Neural cell (in vitro differentiated cells): ENCODE measurements around the gene ANXA5. TPM values are rescaled to one million over a fixed set of nuclear protein-coding genes. Genes with fewer than 3 reads are reported as not detected.

Source experiments
- H2AFZ ChIP-seq: fragments of 200-600, 300-800 bp; sonication (generic), shearing (Covaris generic); 2 replicates; pipeline ENCODE4 v1.6.0; 2014; ENCODE audit warnings: low read depth, mild to moderate bottlenecking, antibody characterized with exemption, low read length, moderate library complexity
- H3F3A ChIP-seq: fragments of 200-600 bp; shearing (Covaris generic); 2 replicates; pipeline ENCODE4 v1.6.1; 2016; ENCODE audit warnings: mild to moderate bottlenecking, moderate library complexity, mixed read lengths, antibody characterized with exemption, low read length; ENCODE audit not compliant: insufficient read depth, poor library complexity, severe bottlenecking
- H3K27ac ChIP-seq: fragments of 200-600, 300-800 bp; sonication (generic), shearing (Covaris generic); 2 replicates; pipeline ENCODE4 v1.5.1; 2014; ENCODE audit warnings: mild to moderate bottlenecking, low read length, moderate library complexity
- H3K27me3 ChIP-seq: fragments of 300-800, 200-600 bp; sonication (generic), shearing (Covaris generic); 2 replicates; pipeline ENCODE4 v1.6.0; 2014; ENCODE audit warnings: mild to moderate bottlenecking, low read depth, low read length, moderate library complexity; ENCODE audit not compliant: insufficient read depth
- H3K36me3 ChIP-seq: fragments of 300-800, 200-600 bp; sonication (generic), shearing (Covaris generic); 2 replicates; pipeline ENCODE4 v1.5.1; 2014; ENCODE audit warnings: mild to moderate bottlenecking, antibody characterized with exemption, low read length, moderate library complexity; ENCODE audit not compliant: insufficient read depth
- H3K4me2 ChIP-seq: fragments of 300-800, 200-600 bp; sonication (generic), shearing (Covaris generic); 2 replicates; pipeline ENCODE4 v1.6.0; 2014; ENCODE audit warnings: mild to moderate bottlenecking, low read length
- H3K4me3 ChIP-seq: fragments of 300-800, 200-600 bp; sonication (generic), shearing (Covaris generic); 2 replicates; pipeline ENCODE4 v1.5.1; 2014; ENCODE audit warnings: mild to moderate bottlenecking, low read length, moderate library complexity
- H3K79me2 ChIP-seq: fragments of 200-600 bp; shearing (Covaris generic); replicated peaks from 2 replicates; pipeline ENCODE4 v1.6.0; 2014; ENCODE audit warnings: mild to moderate bottlenecking, low read length, moderate library complexity; ENCODE audit not compliant: insufficient read depth
- H3K9ac ChIP-seq: fragments of 300-800, 200-600 bp; sonication (generic), shearing (Covaris generic); 2 replicates; pipeline ENCODE4 v1.6.1; 2016; ENCODE audit warnings: mild to moderate bottlenecking, low read length, mixed read lengths
- H3K9me2 ChIP-seq: fragments of 200-600 bp; shearing (Covaris generic); 2 replicates; pipeline ENCODE4 v1.6.1; 2016; ENCODE audit warnings: mild to moderate bottlenecking, low read length, mixed read lengths; ENCODE audit not compliant: insufficient read depth
- H3K9me3 ChIP-seq: fragments of 200-600, 300-800 bp; sonication (generic), shearing (Covaris generic); 2 replicates; pipeline ENCODE4 v1.6.1; 2016; ENCODE audit warnings: mild to moderate bottlenecking, mixed run types, low read length, moderate library complexity, mixed read lengths
- H4K20me1 ChIP-seq: fragments of 200-600 bp; shearing (Covaris generic); 2 replicates; pipeline ENCODE4 v1.6.1; 2016; ENCODE audit warnings: mild to moderate bottlenecking, mixed run types; ENCODE audit not compliant: insufficient read depth
- CTCF ChIP-seq: fragments of 450-650 bp; IDR thresholded peaks from 2 replicates; pipeline ENCODE4 v1.5.1; 2014; ENCODE audit warnings: antibody characterized with exemption, mild to moderate bottlenecking, moderate library complexity; ENCODE audit not compliant: poor library complexity, severe bottlenecking
- EP300 ChIP-seq: fragments of 450-650 bp; conservative IDR thresholded peaks from 2 replicates; pipeline ENCODE4 v1.6.1; 2014; ENCODE audit warnings: antibody characterized with exemption, mild to moderate bottlenecking, moderate library complexity; ENCODE audit not compliant: poor library complexity, severe bottlenecking
- EZH2 ChIP-seq: fragments of 200-600, 300-800 bp; shearing (Covaris generic), sonication (generic); IDR thresholded peaks from 2 replicates; pipeline ENCODE4 v1.6.1; 2014; ENCODE audit warnings: antibody characterized with exemption, low read length, borderline replicate concordance, mild to moderate bottlenecking; ENCODE audit not compliant: insufficient read depth, poor library complexity, severe bottlenecking
- MXI1 ChIP-seq: fragments of 450-650 bp; conservative IDR thresholded peaks from 2 replicates; pipeline ENCODE4 v1.6.1; 2014; ENCODE audit warnings: antibody characterized with exemption, mild to moderate bottlenecking; ENCODE audit not compliant: poor library complexity, severe bottlenecking
- POLR2AphosphoS5 ChIP-seq: IDR thresholded peaks from 2 replicates; pipeline ENCODE4 v1.6.1; 2012
- RAD21 ChIP-seq: fragments of 450-650 bp; conservative IDR thresholded peaks from 2 replicates; pipeline ENCODE4 v1.6.1; 2014; ENCODE audit warnings: antibody characterized with exemption, mild to moderate bottlenecking, moderate library complexity
- REST ChIP-seq: IDR thresholded peaks from 2 replicates; pipeline ENCODE4 v1.6.1; 2012; ENCODE audit warnings: borderline replicate concordance
- SMC3 ChIP-seq: fragments of 450-650 bp; conservative IDR thresholded peaks from 2 replicates; pipeline ENCODE4 v1.6.1; 2014; ENCODE audit warnings: antibody characterized with exemption, mild to moderate bottlenecking, moderate library complexity; ENCODE audit not compliant: poor library complexity
- TAF1 ChIP-seq: IDR thresholded peaks from 2 replicates; pipeline ENCODE4 v1.6.1; 2012; ENCODE audit warnings: low read depth
- polyA plus RNA-seq: library from polyadenylated mRNA; depleted of rRNA; stranded (reverse); fragments of >200 nt; gene quantifications from 2 replicates; pipeline ENCODE4 v1.2.3, GENCODE V29; 2014

The ANXA5 gene
- polyA plus RNA-seq, 1 donor from 2014 or later, result 8.1 TPM

DNA sequence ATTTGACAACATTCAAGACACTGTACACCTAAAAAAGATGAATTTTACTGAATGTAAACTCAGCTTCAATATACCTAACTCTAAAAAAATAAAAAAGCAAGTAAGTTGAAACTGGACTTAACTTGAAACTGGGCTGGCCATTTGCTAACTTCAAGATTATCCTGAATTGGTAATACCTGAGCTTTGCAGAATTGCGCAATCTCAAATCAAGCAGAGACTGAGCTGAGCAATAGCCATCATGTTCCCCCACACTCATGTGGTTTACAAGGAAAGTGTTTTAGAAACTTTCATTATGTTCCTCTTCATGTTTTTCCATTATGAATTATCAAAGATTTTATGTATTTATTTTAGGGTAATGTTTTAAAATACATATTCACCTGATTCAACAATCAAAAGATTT, 38.7 kb downstream of the ANXA5 start:
- no peak overlapping the region for H3K4me3 ChIP-seq
- H3K27ac ChIP-seq, result no peak overlapping the region
- H3K27me3 ChIP-seq, result no peaks in the 10 kb centered on the region
- no peak overlapping the region for H3K9ac ChIP-seq
- H3K9me2 ChIP-seq, result no peaks in the 10 kb centered on the region
- H3K79me2 ChIP-seq, result no peaks in the 10 kb centered on the region
- H3K4me2 ChIP-seq, result no peak overlapping the region
- H2AFZ ChIP-seq, result no peak overlapping the region
- no peaks in the 10 kb centered on the region for H3F3A ChIP-seq
- TF ChIP-seq MXI1, result no peak
- no peaks in the 10 kb centered on the region for H4K20me1 ChIP-seq
- no peaks in the 10 kb centered on the region for H3K9me3 ChIP-seq
- H3K36me3 ChIP-seq, result no peaks in the 10 kb centered on the region

DNA sequence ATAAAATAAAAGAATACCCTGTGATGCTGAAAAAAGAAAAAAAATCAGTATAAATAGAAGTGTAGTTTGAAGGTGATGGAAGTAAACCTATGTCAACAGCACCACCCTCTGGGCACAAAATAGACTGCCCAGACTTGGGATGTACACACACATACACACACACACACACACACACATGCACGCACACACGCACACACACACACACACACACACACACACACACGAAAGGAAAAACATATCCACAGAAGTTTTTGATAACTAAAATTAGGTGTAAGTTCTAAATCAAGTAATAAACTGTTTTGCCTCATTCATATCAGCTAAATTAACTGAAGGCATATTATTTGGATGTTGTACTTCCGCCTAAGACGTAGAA, 40.5 kb downstream of the ANXA5 start:
- Histone ChIP-seq H3K27me3 (no peaks in the 10 kb centered on the region), H3K9ac (no peak overlapping the region), H3K27ac (no peak overlapping the region), H3K79me2 (no peaks in the 10 kb centered on the region), H3K4me2 (no peak overlapping the region), H3K4me3 (no peak overlapping the region), H3K36me3 (no peaks in the 10 kb centered on the region), H3K9me2 (no peaks in the 10 kb centered on the region), H3K9me3 (no peaks in the 10 kb centered on the region), H2AFZ (no peak overlapping the region), H4K20me1 (no peaks in the 10 kb centered on the region), H3F3A (no peaks in the 10 kb centered on the region)
- TF ChIP-seq CTCF (peak; percentile 79), REST (no peak), SMC3 (peak; percentile 86), RAD21 (peak; percentile 84), MXI1 (no peak), POLR2AphosphoS5 (no peak), EZH2 (no peak), EP300 (no peak), TAF1 (no peak)
